NCI-H2171 treated with DMSO at 0.1 percent for 48 hours (cell line): Measurements from ENCODE around the gene MARVELD1.
A peak's percentile ranks its signal among the peaks of the same experiment; 100 is the strongest.

Experiments
- DNase-seq: peaks from one replicate; lab custom pipeline; 2025; lab: John Stamatoyannopoulos, UW

Gene MARVELD1

DNA sequence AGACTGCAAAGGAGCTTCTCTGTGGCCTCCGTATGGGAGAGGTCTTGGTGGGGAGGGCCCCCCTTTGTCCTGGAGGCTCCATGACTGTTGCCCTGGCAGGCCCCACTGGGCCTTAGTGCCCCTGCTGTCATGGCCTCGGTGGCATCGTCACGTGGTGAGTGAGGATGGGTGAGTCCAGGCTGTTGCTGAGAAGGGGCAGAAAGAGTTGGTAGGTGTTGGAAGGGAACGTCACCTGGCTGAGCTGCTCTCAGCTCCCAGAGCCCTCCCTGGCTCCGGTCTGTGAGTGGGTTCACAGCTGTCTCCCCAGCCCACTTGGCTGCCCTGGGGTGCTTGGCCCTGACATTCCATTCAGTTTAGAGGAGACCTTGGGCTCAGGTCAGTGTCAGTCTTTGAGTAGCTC lies 42.2 kb downstream of the MARVELD1 start:
- DNase-seq: no peak

DNA sequence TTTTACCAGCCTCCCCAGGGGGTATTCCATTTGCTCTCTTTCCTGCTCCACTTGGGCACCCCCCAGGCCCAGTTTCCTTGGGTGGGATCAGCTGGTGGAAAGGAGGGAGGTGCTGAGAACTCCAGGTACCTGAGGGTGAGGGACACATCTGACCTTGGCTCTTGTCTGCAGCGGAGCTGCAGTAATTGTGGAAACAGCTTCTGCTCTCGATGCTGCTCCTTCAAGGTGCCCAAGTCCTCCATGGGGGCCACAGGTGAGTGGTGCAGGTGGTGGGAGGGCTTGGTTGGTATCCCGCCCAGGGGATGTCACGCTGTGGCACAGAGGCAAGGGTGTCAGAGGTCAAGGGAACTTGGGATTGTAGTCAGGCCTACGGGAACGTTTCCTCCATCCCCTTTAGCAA lies 43.9 kb downstream of the MARVELD1 start:
- no peak for DNase-seq

- DNase-seq: peak; percentile 20
These were observed 45.8 kb downstream of the MARVELD1 start for GRCh38 chr10:97759158-97759887.

DNA sequence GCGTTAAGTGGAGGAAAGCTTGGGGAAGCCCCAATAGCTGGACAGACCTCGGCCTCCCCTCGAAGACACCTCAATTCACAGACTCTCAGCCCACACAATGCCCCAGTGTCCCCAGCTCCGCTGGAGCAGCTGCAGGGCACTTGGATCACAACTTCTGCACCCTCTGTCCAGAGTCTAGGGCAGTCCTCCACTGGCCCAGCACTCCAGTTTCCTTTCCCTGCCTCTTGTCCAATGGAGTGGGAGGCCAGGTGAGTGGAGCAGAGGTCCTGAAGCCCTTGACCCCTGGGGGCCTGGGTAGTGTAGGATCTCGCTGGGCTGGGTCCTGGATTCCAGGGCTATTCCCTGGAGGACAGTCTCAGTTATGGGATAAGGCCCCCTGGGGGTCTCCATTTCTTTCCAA lies 46.4 kb downstream of the MARVELD1 start:
- DNase-seq: no peak

- no peak for DNase-seq
These were observed 47.1 kb downstream of the MARVELD1 start for GRCh38 chr10:97760461-97761257.

GRCh38 chr10:97761331-97761865 lies 47.9 kb downstream of the MARVELD1 start:
- no peak for DNase-seq

GRCh38 chr10:97762056-97762455 lies 48.5 kb downstream of the MARVELD1 start:
- DNase-seq: no peak

GRCh38 chr10:97762816-97763215 lies 49.3 kb downstream of the MARVELD1 start:
- no peak for DNase-seq

- no peak for DNase-seq
These were observed 49.9 kb downstream of the MARVELD1 start for GRCh38 chr10:97763411-97763810.

DNA sequence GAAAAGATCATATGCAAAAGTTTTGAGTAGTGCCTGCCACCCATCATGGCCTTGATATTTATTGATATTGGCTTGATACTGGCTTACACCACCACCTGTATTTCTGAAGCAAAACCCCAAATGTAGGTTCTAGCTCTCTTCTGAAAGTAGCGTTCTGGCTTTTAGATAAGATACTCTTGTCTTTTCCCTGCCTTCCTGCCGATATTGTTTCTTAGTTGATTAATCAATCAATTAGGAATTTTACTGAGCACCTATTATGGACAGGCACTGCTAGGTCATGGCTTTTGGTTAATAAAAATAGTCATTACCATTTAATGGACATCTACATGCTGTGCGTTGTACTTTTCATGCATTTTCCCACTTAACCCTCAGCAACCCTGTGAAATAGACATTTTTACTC lies 50.4 kb downstream of the MARVELD1 start:
- no peak for DNase-seq

GRCh38 chr10:97764519-97764931 lies 51.0 kb downstream of the MARVELD1 start:
- no peak for DNase-seq

- DNase-seq: no peak
These were observed 51.7 kb downstream of the MARVELD1 start for GRCh38 chr10:97765201-97765600.

- no peak for DNase-seq
These were observed 52.7 kb downstream of the MARVELD1 start for GRCh38 chr10:97766106-97766810.

- DNase-seq: no peak
These were observed 53.7 kb downstream of the MARVELD1 start for GRCh38 chr10:97766996-97767924.
